ENCODE results near the gene KRTAP10-5.

The KRTAP10-5 gene

GRCh38 chr21:44529503-44530125, 50.8 kb downstream of the KRTAP10-5 start:
- DNase-seq (ENCODE audit: low spot score) = no peak

Measured in hematopoietic multipotent progenitor cell treated with erythropoietin and hydrocortisone succinate and interleukin-3 and kit ligand, for 15 days (in vitro differentiated cells).